SH-SY5Y (cell line): ENCODE measurements around the gene NUDT12.

ENCODE experiments used
- GATA2 ChIP-seq: IDR thresholded peaks from 2 replicates; pipeline ENCODE4 v1.6.1; 2011; ENCODE audit warnings: mild to moderate bottlenecking, low read depth, low read length
- GATA3 ChIP-seq: IDR thresholded peaks from 2 replicates; pipeline ENCODE4 v1.6.1; 2011; ENCODE audit warnings: low read depth, mild to moderate bottlenecking, low read length, moderate library complexity

GRCh38 chr5:103569313-103570060 is 6.9 kb upstream of the NUDT12 start:
- no peak for TF ChIP-seq GATA2
- TF ChIP-seq GATA3: no peak
